NB4 (cell line): ENCODE results near the gene TMEM217.

Source experiments
- POLR2A ChIP-seq: IDR thresholded peaks from 2 replicates; pipeline ENCODE4 v1.6.1; 2011; ENCODE audit warnings: mild to moderate bottlenecking; ENCODE audit not compliant: insufficient read length; ENCODE audit errors: extremely low read depth
- TF ChIP-seq, protein P1 (sequence below): IDR thresholded peaks from one replicate; pipeline ENCODE4 v1.5.1; 2012; ENCODE audit warnings: low read depth, low read length

DNA sequence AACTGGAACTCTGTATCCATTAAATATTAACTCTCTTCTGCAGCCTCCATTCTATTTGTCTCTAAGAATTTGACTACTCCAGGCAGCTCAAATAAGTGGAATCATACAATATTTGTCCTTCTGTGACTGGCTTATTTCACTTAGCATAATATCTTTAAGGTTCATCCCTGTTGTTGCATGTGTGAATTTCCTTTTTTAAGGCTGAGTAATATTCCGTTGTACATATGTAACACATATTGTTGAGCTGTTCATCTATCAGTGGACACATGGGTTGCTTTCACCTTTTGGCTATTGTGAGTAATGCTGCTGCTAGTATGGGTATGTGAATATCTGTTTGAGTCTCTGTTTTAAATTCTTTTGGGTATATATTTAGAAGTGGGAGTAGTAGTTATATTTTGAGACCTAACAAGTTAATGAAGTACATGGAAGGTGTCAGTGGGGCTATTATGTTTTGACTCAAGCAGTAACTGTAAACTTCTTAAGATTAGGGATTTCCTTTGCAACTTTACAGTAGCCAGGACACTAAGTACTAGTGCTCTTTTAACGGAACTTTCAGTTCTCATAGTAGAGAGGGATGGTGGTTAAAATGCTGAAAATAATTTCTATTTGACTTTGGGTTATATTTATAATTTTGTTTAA lies 29.7 kb upstream of the TMEM217 start:
- TF ChIP-seq, protein P1, sequence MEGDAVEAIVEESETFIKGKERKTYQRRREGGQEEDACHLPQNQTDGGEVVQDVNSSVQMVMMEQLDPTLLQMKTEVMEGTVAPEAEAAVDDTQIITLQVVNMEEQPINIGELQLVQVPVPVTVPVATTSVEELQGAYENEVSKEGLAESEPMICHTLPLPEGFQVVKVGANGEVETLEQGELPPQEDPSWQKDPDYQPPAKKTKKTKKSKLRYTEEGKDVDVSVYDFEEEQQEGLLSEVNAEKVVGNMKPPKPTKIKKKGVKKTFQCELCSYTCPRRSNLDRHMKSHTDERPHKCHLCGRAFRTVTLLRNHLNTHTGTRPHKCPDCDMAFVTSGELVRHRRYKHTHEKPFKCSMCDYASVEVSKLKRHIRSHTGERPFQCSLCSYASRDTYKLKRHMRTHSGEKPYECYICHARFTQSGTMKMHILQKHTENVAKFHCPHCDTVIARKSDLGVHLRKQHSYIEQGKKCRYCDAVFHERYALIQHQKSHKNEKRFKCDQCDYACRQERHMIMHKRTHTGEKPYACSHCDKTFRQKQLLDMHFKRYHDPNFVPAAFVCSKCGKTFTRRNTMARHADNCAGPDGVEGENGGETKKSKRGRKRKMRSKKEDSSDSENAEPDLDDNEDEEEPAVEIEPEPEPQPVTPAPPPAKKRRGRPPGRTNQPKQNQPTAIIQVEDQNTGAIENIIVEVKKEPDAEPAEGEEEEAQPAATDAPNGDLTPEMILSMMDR: no peak
- TF ChIP-seq POLR2A: no peak
